ENCODE results near the gene MED26. TPM values are rescaled to one million over a fixed set of nuclear protein-coding genes. Genes with fewer than 3 reads are reported as not detected.
A peak's percentile ranks its signal among the peaks of the same experiment; 100 is the strongest.

The MED26 gene
- total RNA-seq, 1 experiment from 2014 or later: 11.4 TPM

DNA sequence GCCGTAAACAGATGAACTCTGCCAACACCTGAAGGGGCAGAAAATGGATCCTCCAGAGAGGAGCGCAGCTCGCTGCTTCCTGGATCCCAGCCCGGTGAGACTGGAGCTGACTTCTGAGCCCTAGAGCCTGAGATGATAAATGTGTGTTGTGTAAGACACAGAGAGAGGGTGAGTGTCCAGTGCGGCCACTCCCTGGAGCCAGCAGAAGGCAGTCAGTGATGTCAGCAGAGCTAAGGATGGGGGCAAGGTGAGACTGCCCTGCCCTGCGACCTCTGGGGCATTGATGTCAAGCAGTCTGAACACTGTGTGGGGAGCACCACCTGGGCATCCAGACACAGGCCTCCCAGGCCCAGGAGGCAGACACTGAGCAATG, 46.0 kb downstream of the MED26 start:
- H3K4me2 ChIP-seq (ENCODE audit: insufficient read depth, insufficient read length, low read length): no peak overlapping the region
- H3K27ac ChIP-seq (ENCODE audit: insufficient read length, low read depth, low read length): no peak overlapping the region

More for the DNA sequence above, 46.0 kb downstream of the MED26 start:
- Histone ChIP-seq H4K8ac (replicated peaks; ENCODE audit: insufficient read length, low read depth, low read length) (no peak overlapping the region), H3K23ac (ENCODE audit: insufficient read length, low read depth, low read length) (no peak overlapping the region), H3T11ph (ENCODE audit: low read length) (no peak overlapping the region), H3K4ac (ENCODE audit: low read depth, low read length) (no peak overlapping the region), H3K4me1 (ENCODE audit: insufficient read depth, low read length) (peaks cover 8% of the 10 kb centered on the region), H3K14ac (ENCODE audit: insufficient read depth, low read length) (no peak overlapping the region), H3K79me1 (ENCODE audit: insufficient read depth, low read depth, low read length, poor library complexity, severe bottlenecking) (peaks cover 12% of the 10 kb centered on the region), H3K56ac (ENCODE audit: insufficient read length, low read depth, low read length) (no peak overlapping the region), H3K23me2 (ENCODE audit: insufficient read length, low read depth, low read length, poor library complexity, severe bottlenecking) (no peaks in the 10 kb centered on the region), H2BK20ac (ENCODE audit: low read depth, low read length, poor library complexity, severe bottlenecking) (no peak overlapping the region), H2AK5ac (ENCODE audit: insufficient read length, low read length) (no peak overlapping the region), H3K27me3 (ENCODE audit: insufficient read depth, low read length) (no peaks in the 10 kb centered on the region), H2BK5ac (ENCODE audit: insufficient read length, low read length) (no peak overlapping the region), H2BK12ac (ENCODE audit: insufficient read length, low read depth, low read length) (no peak overlapping the region), H4K91ac (ENCODE audit: insufficient read length, low read depth, low read length) (no peak overlapping the region), H2BK120ac (ENCODE audit: low read depth, low read length, poor library complexity, severe bottlenecking) (no peak overlapping the region), H4K20me1 (ENCODE audit: control insufficient read depth, insufficient read depth, insufficient read length) (no peaks in the 10 kb centered on the region), H3K9ac (ENCODE audit: extremely low read depth, insufficient read length, low read length) (no peak overlapping the region), H3K79me2 (ENCODE audit: insufficient read depth, low read length) (peaks cover 9% of the 10 kb centered on the region; the same call in 1 of the 2 replicates), H3K18ac (ENCODE audit: insufficient read length, low read depth, low read length) (no peak overlapping the region), H2AFZ (ENCODE audit: low read length) (no peak overlapping the region), H2BK15ac (ENCODE audit: low read depth, low read length) (no peak overlapping the region), H3K9me3 (ENCODE audit: control insufficient read depth, low read depth, low read length) (no peaks in the 10 kb centered on the region), H4K5ac (ENCODE audit: insufficient read length, low read depth, low read length) (no peak overlapping the region)
- H3K4me1 Mint-ChIP-seq: peaks cover 27 to 34% of the 10 kb centered on the region in 2 experiments
- no peak overlapping the region for H3K4me3 Mint-ChIP-seq
- no peaks in the 10 kb centered on the region for H3K9me3 Mint-ChIP-seq
- H3K36me3 Mint-ChIP-seq (ENCODE audit: insufficient read depth in 1 of 3, low read depth in 3 of 3): peaks cover 2 to 7% (median 5%) of the 10 kb centered on the region in 3 experiments; a peak in 4 of 7 replicates
- H3K27me3 Mint-ChIP-seq (ENCODE audit: low read depth): no peaks in the 10 kb centered on the region
- H3K27ac Mint-ChIP-seq: peak overlapping the region; percentile 56 to 92 (median 81); a peak in 4 of 7 replicates
- WGBS (ENCODE audit: extremely low coverage, insufficient read length, low lambda C conversion rate): no CpG with 5 or more reads among the region's 6 CpGs
- DNase-seq: no peak
- TF ChIP-seq, protein P1, sequence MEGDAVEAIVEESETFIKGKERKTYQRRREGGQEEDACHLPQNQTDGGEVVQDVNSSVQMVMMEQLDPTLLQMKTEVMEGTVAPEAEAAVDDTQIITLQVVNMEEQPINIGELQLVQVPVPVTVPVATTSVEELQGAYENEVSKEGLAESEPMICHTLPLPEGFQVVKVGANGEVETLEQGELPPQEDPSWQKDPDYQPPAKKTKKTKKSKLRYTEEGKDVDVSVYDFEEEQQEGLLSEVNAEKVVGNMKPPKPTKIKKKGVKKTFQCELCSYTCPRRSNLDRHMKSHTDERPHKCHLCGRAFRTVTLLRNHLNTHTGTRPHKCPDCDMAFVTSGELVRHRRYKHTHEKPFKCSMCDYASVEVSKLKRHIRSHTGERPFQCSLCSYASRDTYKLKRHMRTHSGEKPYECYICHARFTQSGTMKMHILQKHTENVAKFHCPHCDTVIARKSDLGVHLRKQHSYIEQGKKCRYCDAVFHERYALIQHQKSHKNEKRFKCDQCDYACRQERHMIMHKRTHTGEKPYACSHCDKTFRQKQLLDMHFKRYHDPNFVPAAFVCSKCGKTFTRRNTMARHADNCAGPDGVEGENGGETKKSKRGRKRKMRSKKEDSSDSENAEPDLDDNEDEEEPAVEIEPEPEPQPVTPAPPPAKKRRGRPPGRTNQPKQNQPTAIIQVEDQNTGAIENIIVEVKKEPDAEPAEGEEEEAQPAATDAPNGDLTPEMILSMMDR (conservative IDR thresholded peaks at IDR 0.05): no peak
